Measurements from ENCODE around the gene SOX15.
A peak's percentile ranks its signal among the peaks of the same experiment; 100 is the strongest.

Gene SOX15

DNA sequence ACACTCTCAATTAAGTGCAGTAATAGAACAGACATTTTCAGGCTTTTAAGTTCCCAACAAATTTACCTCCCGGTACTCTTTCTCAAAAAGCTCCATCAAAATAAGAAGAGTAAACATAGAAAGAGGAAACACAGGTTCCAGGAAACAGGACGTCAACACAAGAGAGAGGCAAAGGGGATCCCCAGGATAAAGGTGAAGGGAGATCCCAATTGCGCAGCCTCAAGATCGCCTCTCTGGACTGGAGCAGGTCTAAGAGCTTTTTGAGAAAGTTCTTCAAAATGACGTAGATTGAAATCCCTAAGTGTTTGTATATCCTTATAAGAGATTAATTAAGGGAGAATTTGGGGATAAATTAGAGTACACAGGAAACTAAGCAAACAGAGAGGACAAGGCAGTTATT, 28.7 kb upstream of the SOX15 start:
- FAIRE-seq, result no peak
- TF ChIP-seq, protein P1, sequence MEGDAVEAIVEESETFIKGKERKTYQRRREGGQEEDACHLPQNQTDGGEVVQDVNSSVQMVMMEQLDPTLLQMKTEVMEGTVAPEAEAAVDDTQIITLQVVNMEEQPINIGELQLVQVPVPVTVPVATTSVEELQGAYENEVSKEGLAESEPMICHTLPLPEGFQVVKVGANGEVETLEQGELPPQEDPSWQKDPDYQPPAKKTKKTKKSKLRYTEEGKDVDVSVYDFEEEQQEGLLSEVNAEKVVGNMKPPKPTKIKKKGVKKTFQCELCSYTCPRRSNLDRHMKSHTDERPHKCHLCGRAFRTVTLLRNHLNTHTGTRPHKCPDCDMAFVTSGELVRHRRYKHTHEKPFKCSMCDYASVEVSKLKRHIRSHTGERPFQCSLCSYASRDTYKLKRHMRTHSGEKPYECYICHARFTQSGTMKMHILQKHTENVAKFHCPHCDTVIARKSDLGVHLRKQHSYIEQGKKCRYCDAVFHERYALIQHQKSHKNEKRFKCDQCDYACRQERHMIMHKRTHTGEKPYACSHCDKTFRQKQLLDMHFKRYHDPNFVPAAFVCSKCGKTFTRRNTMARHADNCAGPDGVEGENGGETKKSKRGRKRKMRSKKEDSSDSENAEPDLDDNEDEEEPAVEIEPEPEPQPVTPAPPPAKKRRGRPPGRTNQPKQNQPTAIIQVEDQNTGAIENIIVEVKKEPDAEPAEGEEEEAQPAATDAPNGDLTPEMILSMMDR (IDR thresholded peaks at IDR 0.05; ENCODE audit: insufficient read depth, missing control alignments), result no peak
- no peak for DNase-seq (ENCODE audit: insufficient read length, low spot score)

DNA sequence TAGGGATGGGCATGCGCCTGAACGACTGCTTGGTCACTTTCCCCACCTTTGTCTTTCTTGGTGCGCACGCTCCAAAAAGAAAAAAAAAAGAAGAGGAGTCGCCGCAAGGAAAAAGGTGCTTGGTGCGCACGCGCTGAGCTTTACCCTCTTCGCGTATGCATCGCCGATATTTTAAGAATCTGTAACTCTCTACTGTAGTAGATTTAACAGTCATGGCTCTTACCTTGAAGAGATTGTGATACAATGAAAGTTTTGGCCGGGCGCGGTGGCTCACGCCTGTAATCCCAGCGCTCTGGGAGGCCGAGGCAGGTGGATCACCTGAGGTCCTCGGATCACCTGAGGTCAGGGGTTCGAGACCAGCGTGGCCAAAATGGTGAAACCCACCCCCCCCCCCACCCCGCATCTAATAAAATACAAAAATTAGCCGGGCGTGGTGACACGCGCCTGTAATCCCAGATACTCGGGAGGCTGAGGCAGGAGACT, 25.4 kb upstream of the SOX15 start:
- no peak for DNase-seq (ENCODE audit: insufficient read length, low spot score)
- FAIRE-seq, result no peak
- TF ChIP-seq, protein P1 (IDR thresholded peaks at IDR 0.05; ENCODE audit: insufficient read depth, missing control alignments), result no peak

DNA sequence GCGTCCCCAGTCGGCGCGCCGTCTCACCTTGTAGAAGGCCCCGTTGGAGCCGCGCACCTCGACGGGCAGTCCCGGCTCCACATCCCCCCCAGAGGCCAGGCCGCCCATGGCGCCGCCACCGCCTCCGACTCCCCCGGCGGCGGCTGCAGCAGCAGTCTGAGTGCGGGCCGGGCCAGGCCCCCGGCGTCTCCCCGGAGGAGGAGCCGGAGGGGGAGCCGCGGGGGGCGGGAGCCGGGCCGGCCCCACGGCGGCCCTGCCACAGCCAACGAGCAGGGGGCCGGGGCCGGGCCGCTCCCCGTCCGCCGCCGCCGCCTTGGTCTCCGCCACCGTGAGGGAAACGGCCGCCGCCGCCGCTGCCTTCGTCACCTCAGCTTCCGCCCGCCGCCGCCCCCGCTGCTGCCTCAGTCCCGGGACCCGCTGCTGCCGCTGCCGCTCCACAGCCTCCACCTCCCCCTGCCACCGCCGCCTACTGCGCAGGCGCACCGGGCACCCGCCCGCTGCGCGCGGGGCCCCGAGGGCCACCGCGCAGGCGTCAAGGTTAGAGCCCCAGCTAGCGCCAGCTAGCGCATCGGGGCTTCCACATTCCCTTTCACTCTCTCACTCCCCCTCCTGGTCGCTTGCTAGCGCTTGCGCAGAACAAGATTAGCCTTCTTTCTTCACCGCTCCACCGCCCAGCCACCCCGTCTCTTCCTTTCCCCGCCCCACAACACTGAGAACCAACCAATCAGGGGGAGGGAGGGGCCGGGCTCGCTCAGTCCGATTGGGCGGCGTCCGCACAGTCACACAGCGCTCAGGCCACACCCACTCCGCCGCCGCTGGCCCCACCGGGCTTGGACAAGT, 24.8 kb upstream of the SOX15 start, which contains the start of gene FXR2:
TSS of gene FXR2 (minus strand) at position 473 of the 840 bp plus-strand sequence. CDS start at position 108, 365 bp downstream.
- FAIRE-seq, result no peak
- TF ChIP-seq, protein P1 (IDR thresholded peaks at IDR 0.05; ENCODE audit: insufficient read depth, missing control alignments), result peak; percentile 40
- DNase-seq (ENCODE audit: insufficient read length, low spot score), result peak; percentile 94

DNA sequence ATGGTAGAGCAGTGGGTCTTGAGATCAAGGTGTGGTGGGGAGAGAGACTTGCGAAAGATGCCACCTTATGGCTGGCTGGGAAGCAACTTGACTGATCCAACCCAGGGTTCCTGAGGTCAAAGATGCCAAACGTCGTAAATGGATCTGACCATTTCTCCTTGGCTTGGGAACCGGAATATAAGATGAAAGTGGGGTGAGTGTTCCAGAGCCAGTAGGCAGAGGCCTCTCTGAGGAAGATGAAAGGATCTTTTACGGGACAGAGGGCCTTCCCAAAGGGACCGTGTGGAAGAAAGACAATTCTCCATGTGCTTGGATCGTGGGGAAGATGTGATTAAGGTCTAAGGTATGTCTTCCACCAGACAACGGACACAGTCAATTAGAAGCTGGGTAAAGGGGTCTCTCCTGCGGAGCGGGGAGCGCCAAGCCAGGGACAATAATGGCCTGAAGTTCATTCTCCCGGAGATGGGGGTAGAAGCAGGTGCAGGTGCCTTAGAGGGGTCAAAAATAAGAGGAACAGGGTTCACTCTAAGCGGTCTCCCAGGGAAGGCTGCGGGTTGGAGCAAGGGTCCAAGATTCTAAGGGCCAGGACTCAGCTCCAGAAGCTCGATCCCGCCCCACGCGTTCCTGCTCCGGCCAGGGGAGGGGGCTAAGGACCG, 24.0 kb upstream of the SOX15 start:
- TF ChIP-seq, protein P1 (IDR thresholded peaks at IDR 0.05; ENCODE audit: insufficient read depth, missing control alignments), result no peak
- FAIRE-seq (no peak), DNase-seq (ENCODE audit: insufficient read length, low spot score) (no peak)

DNA sequence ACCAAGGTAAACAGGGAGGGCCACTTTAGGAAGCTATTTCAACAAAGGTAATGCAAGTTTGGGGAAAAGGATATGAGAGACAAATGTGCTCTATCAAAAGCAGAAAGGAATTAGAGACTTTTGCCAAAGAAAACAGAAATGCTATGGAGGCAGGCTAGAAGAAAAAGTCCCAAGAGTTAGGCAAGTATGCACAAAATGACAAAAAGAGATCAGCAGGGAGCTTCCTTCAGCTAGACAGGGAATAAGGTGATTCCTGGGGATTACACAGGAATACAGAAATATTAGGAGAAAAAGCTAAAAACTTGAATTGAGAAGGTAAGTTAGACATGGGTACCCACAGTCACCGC, 22.4 kb upstream of the SOX15 start:
- TF ChIP-seq, protein P1 (IDR thresholded peaks at IDR 0.05; ENCODE audit: insufficient read depth, missing control alignments), result no peak
- DNase-seq (ENCODE audit: insufficient read length, low spot score) (no peak), FAIRE-seq (no peak)

DNA sequence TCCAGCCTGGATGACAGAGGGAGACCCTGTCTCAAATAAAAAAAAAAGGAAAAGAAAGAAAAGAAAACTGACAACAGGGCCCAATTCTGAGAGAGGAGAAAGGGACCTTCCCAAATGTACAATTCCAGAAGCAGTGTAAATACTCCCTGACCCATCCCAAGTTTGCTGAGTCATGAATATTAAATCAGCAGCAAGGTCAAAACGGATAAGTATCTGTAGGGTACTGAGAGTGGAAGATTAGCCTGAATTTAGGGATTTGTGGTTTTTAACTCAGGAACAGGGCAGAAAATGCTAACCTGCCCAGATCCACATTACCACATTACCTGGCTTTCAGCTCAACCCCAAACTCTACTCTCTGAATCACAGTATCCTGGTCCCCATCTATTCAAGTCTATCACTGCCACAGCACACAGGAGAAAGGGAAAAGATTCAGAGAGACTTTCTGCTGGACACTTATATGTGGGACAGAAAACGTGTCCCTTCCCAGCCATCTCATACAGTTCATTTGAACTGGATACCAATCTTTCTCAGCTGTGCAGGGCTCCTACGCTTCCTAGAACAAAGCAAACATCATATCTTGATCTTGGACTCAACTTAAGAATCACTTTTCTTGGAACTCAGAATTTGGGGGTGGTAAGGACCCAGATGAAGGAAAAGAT, 21.9 kb upstream of the SOX15 start:
- TF ChIP-seq, protein P1 (IDR thresholded peaks at IDR 0.05; ENCODE audit: insufficient read depth, missing control alignments), result no peak
- FAIRE-seq, result no peak

More for the DNA sequence above, 21.9 kb upstream of the SOX15 start:
- DNase-seq (ENCODE audit: insufficient read length, low spot score), result no peak

Measured in D721Med (cell line).